ENCODE measurements around the gene PAPSS1. TPM values are rescaled to one million over a fixed set of nuclear protein-coding genes. Genes with fewer than 3 reads are reported as not detected.

The PAPSS1 gene
- total and polyA plus RNA-seq, 9 of the 15 experiments (the other 6 are each of a cell fraction or from before 2014, with no cell fraction given): 21.1 to 53.9 (median 41.9) TPM

- TF ChIP-seq MLX (CRISPR knock-in tag; conservative IDR thresholded peaks at IDR 0.05): no peak
Observed at GRCh38 chr4:107578321-107578720, 141.7 kb downstream of the PAPSS1 start (continued).

DNA sequence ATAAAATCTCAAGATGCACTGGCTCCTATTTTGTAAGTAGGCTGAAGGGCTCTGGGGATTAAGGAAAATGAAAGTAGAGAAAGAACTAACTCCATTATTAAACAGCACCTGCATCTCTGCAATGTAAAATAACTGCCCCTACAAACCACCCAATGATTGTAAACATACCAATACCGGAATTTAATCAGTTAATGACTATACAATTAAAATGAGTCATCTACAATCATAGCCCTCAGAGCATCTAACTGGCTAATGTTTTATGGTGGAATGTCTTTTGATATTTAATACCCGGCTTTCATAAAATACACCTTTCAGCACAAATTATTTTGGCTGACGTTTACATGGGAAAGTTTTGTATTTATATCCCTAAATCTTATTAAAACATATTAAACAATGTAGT is 142.3 kb downstream of the PAPSS1 start:
- Histone ChIP-seq H3K79me2 (ENCODE audit: control insufficient read depth, insufficient read depth, low read length) (no peaks in the 10 kb centered on the region), H3K27ac (ENCODE audit: extremely low read depth, low read depth, low read length) (no peak overlapping the region), H2AFZ (ENCODE audit: low read depth, low read length) (no peak overlapping the region), H3K4me2 (ENCODE audit: insufficient read depth, low read length) (no peak overlapping the region), H3K9me3 (replicated peaks; ENCODE audit: control insufficient read depth, insufficient read depth, low read depth, low read length) (no peaks in the 10 kb centered on the region), H3K4me3 (no peak overlapping the region), H3K27me3 (ENCODE audit: control insufficient read depth in 2 of 2, insufficient read depth in 2 of 2, low read length in 2 of 2) (peaks cover 0 to 5% of the 10 kb centered on the region in 2 experiments; a peak in 2 of 5 replicates), H4K20me1 (replicated peaks; ENCODE audit: control insufficient read depth, insufficient read depth, low read length) (no peaks in the 10 kb centered on the region), H3K9me1 (ENCODE audit: control insufficient read depth, insufficient read depth, low read length) (no peaks in the 10 kb centered on the region), H3K9ac (ENCODE audit: insufficient read depth in 1 of 2, low read depth in 2 of 2, low read length in 2 of 2) (no peak overlapping the region), H3K4me1 (replicated peaks in 1 of 2; ENCODE audit: control insufficient read depth in 2 of 2, insufficient read depth in 2 of 2, low read length in 2 of 2) (peaks cover 0 to 3% of the 10 kb centered on the region in 2 experiments; a peak in 1 of 5 replicates), H3K36me3 (ENCODE audit: control insufficient read depth, insufficient read depth, low read length) (no peaks in the 10 kb centered on the region)
- no TSS peak for BruUV-seq (replicated peaks)
- POLR2A ChIA-PET: no interaction called here
- intact Hi-C loops (cut with micrococcal nuclease): loop anchor here (2.0 kb wide), 2 partner anchors 89 to 335 kb away; no protein-coding TSS in a partner anchor
- 0% methylated on average over 3 of the region's 3 CpGs for whole genome bisulfite sequencing (ENCODE audit: insufficient coverage, low coverage, missing lambda C conversion rate)
- DNase-seq (ENCODE audit: extremely low read depth in 1 of 4, low spot score in 3 of 4) (no peak), FAIRE-seq (no peak), ATAC-seq (no peak)
- CTCF ChIA-PET (ENCODE audit: low intra/inter-chr PET ratio): no interaction called here
- in situ Hi-C loops (cut with MboI): loop anchor here (5.0 kb wide), 1 partner anchor 160 kb away; no protein-coding TSS in a partner anchor
- no peak for TF ChIP-seq CBX3 (IDR thresholded peaks at IDR 0.05; ENCODE audit: borderline replicate concordance in 1 of 2, low read length in 2 of 2)
- TF ChIP-seq, protein P1, sequence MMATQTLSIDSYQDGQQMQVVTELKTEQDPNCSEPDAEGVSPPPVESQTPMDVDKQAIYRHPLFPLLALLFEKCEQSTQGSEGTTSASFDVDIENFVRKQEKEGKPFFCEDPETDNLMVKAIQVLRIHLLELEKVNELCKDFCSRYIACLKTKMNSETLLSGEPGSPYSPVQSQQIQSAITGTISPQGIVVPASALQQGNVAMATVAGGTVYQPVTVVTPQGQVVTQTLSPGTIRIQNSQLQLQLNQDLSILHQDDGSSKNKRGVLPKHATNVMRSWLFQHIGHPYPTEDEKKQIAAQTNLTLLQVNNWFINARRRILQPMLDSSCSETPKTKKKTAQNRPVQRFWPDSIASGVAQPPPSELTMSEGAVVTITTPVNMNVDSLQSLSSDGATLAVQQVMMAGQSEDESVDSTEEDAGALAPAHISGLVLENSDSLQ (IDR thresholded peaks at IDR 0.05): no peak
- TF ChIP-seq PCBP2 (IDR thresholded peaks at IDR 0.05; ENCODE audit: low read depth, low read length, poor library complexity, severe bottlenecking): no peak
- no peak for TF ChIP-seq PHF8 (IDR thresholded peaks at IDR 0.05; ENCODE audit: borderline replicate concordance, low read length)
- TF ChIP-seq FOSL1 (tag; conservative IDR thresholded peaks at IDR 0.05): no peak
- no peak for TF ChIP-seq E4F1 (CRISPR knock-in tag; IDR thresholded peaks at IDR 0.05; ENCODE audit: borderline replicate concordance)
- no peak for TF ChIP-seq SIN3B (IDR thresholded peaks at IDR 0.05; ENCODE audit: low read depth)
- no peak for TF ChIP-seq USF1 (CRISPR knock-in tag; IDR thresholded peaks at IDR 0.05)
- TF ChIP-seq WHSC1 (IDR thresholded peaks at IDR 0.05; ENCODE audit: low read length): no peak
- TF ChIP-seq ZNF778 (CRISPR knock-in tag; IDR thresholded peaks at IDR 0.05): no peak
- TF ChIP-seq ELK3 (CRISPR knock-in tag; IDR thresholded peaks at IDR 0.05): no peak

Measured in K562 (cell line).